ENCODE data around the gene IMPA2.

GRCh38 chr18:11996190-11996754 is 15.0 kb downstream of the IMPA2 start:
- TF ChIP-seq CTCF (conservative IDR thresholded peaks at IDR 0.05 in 1 of 2, IDR thresholded peaks at IDR 0.05 in 1 of 2; ENCODE audit: extremely low read depth in 1 of 2, insufficient read depth in 1 of 2, low read depth in 1 of 2, low read length in 2 of 2) (no peak), EZH2 (IDR thresholded peaks at IDR 0.05; ENCODE audit: borderline replicate concordance, low read length) (no peak)
